K562 (cell line): ENCODE data around the gene RAB4B. TPM values are rescaled to one million over a fixed set of nuclear protein-coding genes. Genes with fewer than 3 reads are reported as not detected.

Experiments
- DMBX1 ChIP-seq: fragments of 250-450 bp; sonication (Bioruptor Pico); IDR thresholded peaks from 2 replicates; pipeline ENCODE4 v1.8.0; 2022; ENCODE audit warnings: inconsistent platforms, mild to moderate bottlenecking, moderate library complexity, borderline replicate concordance
- ELF2 ChIP-seq: fragments of 250-450 bp; sonication (Bioruptor Pico); IDR thresholded peaks from 2 replicates; pipeline ENCODE4 v1.5.0; 2021; ENCODE audit warnings: mild to moderate bottlenecking
- ETS2 ChIP-seq: IDR thresholded peaks from 2 replicates; pipeline ENCODE4 v1.6.1; 2016; ENCODE audit warnings: borderline replicate concordance, missing genetic modification characterization, mild to moderate bottlenecking, moderate library complexity, missing compliant biosample characterization; ENCODE audit not compliant: poor library complexity, severe bottlenecking
- JUNB ChIP-seq: fragments of 450-650 bp; formaldehyde crosslinking; conservative IDR thresholded peaks from 2 replicates; pipeline ENCODE4 v1.4.0; 2020; ENCODE audit warnings: mild to moderate bottlenecking
- MEF2D ChIP-seq: conservative IDR thresholded peaks from 2 replicates; pipeline ENCODE4 v1.6.1; 2016; ENCODE audit warnings: low read depth, missing genetic modification characterization, missing compliant biosample characterization
- NCOA2 ChIP-seq, 2 experiments: fragments of 450-650 bp; IDR thresholded peaks; 2 replicates each; pipeline ENCODE4 v1.6.1; 2018; ENCODE audit warnings: mild to moderate bottlenecking in 2 of 2, moderate library complexity in 1 of 2; ENCODE audit not compliant: partially characterized antibody in 2 of 2
- NFIX ChIP-seq: fragments of 250-450 bp; sonication (Bioruptor Pico); IDR thresholded peaks from 2 replicates; pipeline ENCODE4 v1.4.0; 2020; ENCODE audit warnings: low read depth, mild to moderate bottlenecking, moderate library complexity
- SMAD2 ChIP-seq: fragments of 150-350 bp; IDR thresholded peaks from 2 replicates; pipeline ENCODE4 v1.6.1; 2014; ENCODE audit warnings: low read depth, mild to moderate bottlenecking, low read length
- SNRNP70 ChIP-seq: fragments of 200-400 bp; formaldehyde crosslinking; optimal IDR thresholded peaks from 2 replicates; pipeline ENCODE3; 2017; ENCODE audit warnings: low read depth, low read length
- TFAM ChIP-seq: fragments of 250-450 bp; sonication (Bioruptor Pico); conservative IDR thresholded peaks from 2 replicates; pipeline ENCODE4 v1.5.0; 2021; ENCODE audit warnings: mild to moderate bottlenecking, moderate library complexity
- ZBTB7A ChIP-seq: IDR thresholded peaks from 2 replicates; pipeline ENCODE4 v1.6.1; 2011; ENCODE audit warnings: low read depth, mild to moderate bottlenecking, low read length, moderate library complexity, borderline replicate concordance; ENCODE audit not compliant: control insufficient read depth
- ZNF445 ChIP-seq: fragments of 250-450 bp; sonication (Bioruptor Pico); IDR thresholded peaks from 2 replicates; pipeline ENCODE4 v1.4.0; 2020; ENCODE audit warnings: low read depth, mild to moderate bottlenecking, moderate library complexity
- polyA plus RNA-seq, 8 experiments: library from polyadenylated mRNA; depleted of rRNA in 4 of 8; stranded (reverse) in 5 of 8; unstranded in 3 of 8; fragments of >200 nt; fragmentation: Nextera tagmentation in 2 of 8; fragmentation: Illumina TruSeq in 1 of 8; extraction: Ambion mirVana in 2 of 8; extraction: Trizol in 1 of 8; gene quantifications; 2 replicates each; pipeline versions ENCODE4 v1.2.1 to v1.2.3, GENCODE V29; 2011 to 2014; ENCODE audit warnings: inconsistent platforms in 1 of 8, missing spikeins in 1 of 8
- total RNA-seq, 7 experiments: library from RNA; depleted of rRNA in 6 of 7; stranded (reverse); fragments of >200 nt in 6 of 7; fragmentation: Illumina TruSeq in 2 of 7; extraction: Trizol in 2 of 7; gene quantifications; 2 replicates each; pipeline versions ENCODE4 v1.2.1 to v1.2.3, GENCODE V29; 2011 to 2021; ENCODE audit warnings: low replicate concordance in 1 of 7
- TF ChIP-seq, protein P1 (sequence below): fragments of 450-650 bp; IDR thresholded peaks from 2 replicates; pipeline ENCODE4 v1.6.1; 2016; ENCODE audit warnings: borderline replicate concordance
- TF ChIP-seq, protein P2 (sequence below), 2 experiments: fragments of 450-650 bp; IDR thresholded peaks; 2 replicates each; pipeline ENCODE4 v1.6.1; 2016
- TF ChIP-seq, protein P3 (sequence below): fragments of 450-650 bp; conservative IDR thresholded peaks from 2 replicates; pipeline ENCODE4 v1.6.1; 2016; ENCODE audit warnings: missing genetic modification characterization, low read depth, mild to moderate bottlenecking, control low read depth, missing compliant biosample characterization
- TF ChIP-seq, protein P4 (sequence below): sonication (generic); formaldehyde crosslinking; IDR thresholded peaks from 2 replicates; pipeline ENCODE4 v1.9.0; 2022; ENCODE audit warnings: mild to moderate bottlenecking, missing genetic modification reagents
- TF ChIP-seq, protein P5 (sequence below): fragments of 450-650 bp; conservative IDR thresholded peaks from 2 replicates; pipeline ENCODE4 v1.6.1; 2016; ENCODE audit warnings: missing genetic modification characterization, low read depth, mild to moderate bottlenecking, missing compliant biosample characterization, moderate library complexity
- TF ChIP-seq, protein P6 (sequence below): fragments of 450-650 bp; formaldehyde crosslinking; IDR thresholded peaks from 2 replicates; pipeline ENCODE4 v1.4.0; 2020; ENCODE audit warnings: mild to moderate bottlenecking, moderate library complexity

Gene RAB4B
- total and polyA plus RNA-seq, 9 of the 15 experiments (the other 6 are each of a cell fraction or from before 2014, with no cell fraction given): 0.28 to 20.4 (median 9.0) TPM

DNA sequence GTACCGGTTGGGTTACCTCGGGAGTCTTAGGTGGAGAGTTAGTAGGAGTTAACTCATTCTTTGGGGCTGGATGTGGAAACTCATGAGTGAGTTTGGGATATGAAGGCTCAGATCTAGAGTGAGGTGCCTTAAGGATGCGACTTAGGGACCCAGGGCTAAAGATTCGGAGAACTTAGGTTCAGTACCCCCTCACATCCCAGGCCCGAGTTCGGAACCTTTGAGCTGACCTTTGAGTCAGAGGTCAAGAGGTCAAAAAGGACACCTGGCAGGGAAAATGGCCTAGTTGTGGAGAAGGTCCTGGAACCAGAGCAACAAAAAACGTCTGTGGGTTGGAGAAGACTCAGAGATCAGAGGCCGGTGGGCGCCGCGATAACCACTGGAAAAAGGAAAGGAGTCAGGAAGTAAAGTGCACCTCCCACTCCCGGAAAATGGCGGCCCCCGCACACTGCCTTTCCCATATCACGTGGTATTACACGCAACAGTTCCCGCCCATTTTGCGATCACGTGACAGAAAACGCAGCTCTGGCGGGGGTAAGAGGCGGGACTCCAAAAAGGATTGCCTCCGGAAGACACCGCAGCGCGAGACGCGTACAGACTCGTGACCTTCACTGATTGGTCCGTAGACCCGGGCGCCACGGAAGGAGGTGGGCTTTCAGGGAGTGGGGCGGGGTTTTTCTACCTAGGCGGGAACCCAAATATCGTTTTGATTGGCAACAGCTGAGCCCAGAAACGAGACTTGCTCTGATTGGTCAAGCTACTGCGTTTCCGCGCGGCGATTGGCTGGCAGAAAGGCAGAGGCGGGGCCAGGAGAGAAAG lies 27.8 kb upstream of the RAB4B start, which contains the start of gene ACTMAP (continued):
- TF ChIP-seq JUNB (no peak), NFIX (CRISPR knock-in tag) (no peak), ZNF445 (CRISPR knock-in tag) (no peak), DMBX1 (CRISPR knock-in tag) (peak; percentile 86), NCOA2 (IDR thresholded peaks at IDR 0.05; ENCODE audit: partially characterized antibody in 2 of 2) (no peak), ETS2 (tag) (no peak), SMAD2 (no peak), ELF2 (CRISPR knock-in tag) (0 out of 2 replicates have a peak, but pooled peaks have one; percentile 62), MEF2D (tag) (peak; percentile 69), ZBTB7A (no peak; the same call in none of the 2 replicates), TFAM (CRISPR knock-in tag) (no peak), SNRNP70 (no peak)
- TF ChIP-seq, protein P1, sequence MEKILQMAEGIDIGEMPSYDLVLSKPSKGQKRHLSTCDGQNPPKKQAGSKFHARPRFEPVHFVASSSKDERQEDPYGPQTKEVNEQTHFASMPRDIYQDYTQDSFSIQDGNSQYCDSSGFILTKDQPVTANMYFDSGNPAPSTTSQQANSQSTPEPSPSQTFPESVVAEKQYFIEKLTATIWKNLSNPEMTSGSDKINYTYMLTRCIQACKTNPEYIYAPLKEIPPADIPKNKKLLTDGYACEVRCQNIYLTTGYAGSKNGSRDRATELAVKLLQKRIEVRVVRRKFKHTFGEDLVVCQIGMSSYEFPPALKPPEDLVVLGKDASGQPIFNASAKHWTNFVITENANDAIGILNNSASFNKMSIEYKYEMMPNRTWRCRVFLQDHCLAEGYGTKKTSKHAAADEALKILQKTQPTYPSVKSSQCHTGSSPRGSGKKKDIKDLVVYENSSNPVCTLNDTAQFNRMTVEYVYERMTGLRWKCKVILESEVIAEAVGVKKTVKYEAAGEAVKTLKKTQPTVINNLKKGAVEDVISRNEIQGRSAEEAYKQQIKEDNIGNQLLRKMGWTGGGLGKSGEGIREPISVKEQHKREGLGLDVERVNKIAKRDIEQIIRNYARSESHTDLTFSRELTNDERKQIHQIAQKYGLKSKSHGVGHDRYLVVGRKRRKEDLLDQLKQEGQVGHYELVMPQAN: peak; percentile 63; the same call in 1 of the 2 replicates
- TF ChIP-seq, protein P2, sequence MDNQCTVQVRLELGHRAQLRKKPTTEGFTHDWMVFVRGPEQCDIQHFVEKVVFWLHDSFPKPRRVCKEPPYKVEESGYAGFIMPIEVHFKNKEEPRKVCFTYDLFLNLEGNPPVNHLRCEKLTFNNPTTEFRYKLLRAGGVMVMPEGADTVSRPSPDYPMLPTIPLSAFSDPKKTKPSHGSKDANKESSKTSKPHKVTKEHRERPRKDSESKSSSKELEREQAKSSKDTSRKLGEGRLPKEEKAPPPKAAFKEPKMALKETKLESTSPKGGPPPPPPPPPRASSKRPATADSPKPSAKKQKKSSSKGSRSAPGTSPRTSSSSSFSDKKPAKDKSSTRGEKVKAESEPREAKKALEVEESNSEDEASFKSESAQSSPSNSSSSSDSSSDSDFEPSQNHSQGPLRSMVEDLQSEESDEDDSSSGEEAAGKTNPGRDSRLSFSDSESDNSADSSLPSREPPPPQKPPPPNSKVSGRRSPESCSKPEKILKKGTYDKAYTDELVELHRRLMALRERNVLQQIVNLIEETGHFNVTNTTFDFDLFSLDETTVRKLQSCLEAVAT (IDR thresholded peaks at IDR 0.05): peak; percentile 42 to 74; a peak in 3 of 4 replicates
- TF ChIP-seq, protein P3, sequence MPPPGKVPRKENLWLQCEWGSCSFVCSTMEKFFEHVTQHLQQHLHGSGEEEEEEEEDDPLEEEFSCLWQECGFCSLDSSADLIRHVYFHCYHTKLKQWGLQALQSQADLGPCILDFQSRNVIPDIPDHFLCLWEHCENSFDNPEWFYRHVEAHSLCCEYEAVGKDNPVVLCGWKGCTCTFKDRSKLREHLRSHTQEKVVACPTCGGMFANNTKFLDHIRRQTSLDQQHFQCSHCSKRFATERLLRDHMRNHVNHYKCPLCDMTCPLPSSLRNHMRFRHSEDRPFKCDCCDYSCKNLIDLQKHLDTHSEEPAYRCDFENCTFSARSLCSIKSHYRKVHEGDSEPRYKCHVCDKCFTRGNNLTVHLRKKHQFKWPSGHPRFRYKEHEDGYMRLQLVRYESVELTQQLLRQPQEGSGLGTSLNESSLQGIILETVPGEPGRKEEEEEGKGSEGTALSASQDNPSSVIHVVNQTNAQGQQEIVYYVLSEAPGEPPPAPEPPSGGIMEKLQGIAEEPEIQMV (tag): peak; percentile 51; the same call in 1 of the 2 replicates
- TF ChIP-seq, protein P4, sequence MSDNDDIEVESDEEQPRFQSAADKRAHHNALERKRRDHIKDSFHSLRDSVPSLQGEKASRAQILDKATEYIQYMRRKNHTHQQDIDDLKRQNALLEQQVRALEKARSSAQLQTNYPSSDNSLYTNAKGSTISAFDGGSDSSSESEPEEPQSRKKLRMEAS (CRISPR knock-in tag): peak; percentile 98
- TF ChIP-seq, protein P5, sequence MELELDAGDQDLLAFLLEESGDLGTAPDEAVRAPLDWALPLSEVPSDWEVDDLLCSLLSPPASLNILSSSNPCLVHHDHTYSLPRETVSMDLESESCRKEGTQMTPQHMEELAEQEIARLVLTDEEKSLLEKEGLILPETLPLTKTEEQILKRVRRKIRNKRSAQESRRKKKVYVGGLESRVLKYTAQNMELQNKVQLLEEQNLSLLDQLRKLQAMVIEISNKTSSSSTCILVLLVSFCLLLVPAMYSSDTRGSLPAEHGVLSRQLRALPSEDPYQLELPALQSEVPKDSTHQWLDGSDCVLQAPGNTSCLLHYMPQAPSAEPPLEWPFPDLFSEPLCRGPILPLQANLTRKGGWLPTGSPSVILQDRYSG (tag): peak; percentile 76; the same call in 1 of the 2 replicates
- TF ChIP-seq, protein P6, sequence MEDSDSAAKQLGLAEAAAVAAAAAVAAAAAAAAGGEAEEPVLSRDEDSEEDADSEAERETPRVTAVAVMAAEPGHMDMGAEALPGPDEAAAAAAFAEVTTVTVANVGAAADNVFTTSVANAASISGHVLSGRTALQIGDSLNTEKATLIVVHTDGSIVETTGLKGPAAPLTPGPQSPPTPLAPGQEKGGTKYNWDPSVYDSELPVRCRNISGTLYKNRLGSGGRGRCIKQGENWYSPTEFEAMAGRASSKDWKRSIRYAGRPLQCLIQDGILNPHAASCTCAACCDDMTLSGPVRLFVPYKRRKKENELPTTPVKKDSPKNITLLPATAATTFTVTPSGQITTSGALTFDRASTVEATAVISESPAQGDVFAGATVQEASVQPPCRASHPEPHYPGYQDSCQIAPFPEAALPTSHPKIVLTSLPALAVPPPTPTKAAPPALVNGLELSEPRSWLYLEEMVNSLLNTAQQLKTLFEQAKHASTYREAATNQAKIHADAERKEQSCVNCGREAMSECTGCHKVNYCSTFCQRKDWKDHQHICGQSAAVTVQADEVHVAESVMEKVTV (CRISPR knock-in tag): no peak
